Heart right ventricle (tissue), 16 donors: ENCODE measurements around the gene NEUROD6. TPM values are rescaled to one million over a fixed set of nuclear protein-coding genes. Genes with fewer than 3 reads are reported as not detected.

Source experiments
- ATAC-seq, 8 donors: fragments of 200-7000 bp; cut with Tn5 transposase; one replicate each; pipeline ENCODE4 v1.9.1; 2020; ENCODE audit warnings: mild to moderate bottlenecking in 8 of 8, moderate library complexity in 8 of 8, moderate number of reproducible peaks in 1 of 8
- DNase-seq, 2 donors: peaks; one replicate each; pipeline ENCODE4 v3.0.0-alpha.2; 2020
- H3K27ac ChIP-seq, 10 donors: fragments of 200-600 bp; sonication (generic) in 2 of 10; one replicate each; pipeline versions ENCODE4 v1.5.0 to v1.8.0; 2020 to 2022; ENCODE audit warnings: mild to moderate bottlenecking in 3 of 10
- H3K27me3 ChIP-seq, 7 donors: fragments of 200-600 bp; one replicate each; pipeline ENCODE4 v1.8.0; 2021 to 2022; ENCODE audit warnings: mild to moderate bottlenecking in 2 of 7
- H3K36me3 ChIP-seq, 9 donors: fragments of 200-600 bp; sonication (generic) in 1 of 9; one replicate each; pipeline versions ENCODE4 v1.5.0 to v1.8.0; 2020 to 2022; ENCODE audit warnings: mild to moderate bottlenecking in 2 of 9
- H3K4me1 ChIP-seq, 9 donors: fragments of 200-600 bp; sonication (generic) in 1 of 9; one replicate each; pipeline versions ENCODE4 v1.5.0 to v1.8.0; 2020 to 2022; ENCODE audit warnings: mild to moderate bottlenecking in 4 of 9
- H3K4me3 ChIP-seq, 10 donors: fragments of 200-600 bp; sonication (generic) in 2 of 10; one replicate each; pipeline versions ENCODE4 v1.5.0 to v1.8.0; 2020 to 2022; ENCODE audit warnings: mild to moderate bottlenecking in 7 of 10, moderate library complexity in 2 of 10
- H3K9me3 ChIP-seq, 11 donors: fragments of 200-600 bp in 10 of 11; sonication (generic) in 2 of 11; one replicate each; pipeline versions ENCODE4 v1.5.0 to v1.8.0; 2013 to 2022; ENCODE audit warnings: mild to moderate bottlenecking in 2 of 11, control low read depth in 1 of 11, moderate library complexity in 1 of 11
- WGBS, 2 donors: extraction: QIAGEN DNeasy Blood & Tissue Kit; methylation state at CpG; one replicate each; pipeline ENCODE4 v1.1.7; 2013; ENCODE audit warnings: inconsistent platforms in 1 of 2; 5-methylcytosine and 5-hydroxymethylcytosine counted together
- intact Hi-C, 10 donors: fragments of 100-400 bp; cut with DNase I; formaldehyde crosslinking; loops; one replicate each; pipeline versions ENCODE4 v1.11.1 to v1.14.2; 2022
- polyA plus RNA-seq, 2 donors: library from polyadenylated mRNA; stranded (reverse); fragments of 200-250 nt; gene quantifications; one replicate each; pipeline ENCODE4 v1.2.3, GENCODE V29; 2013
- total RNA-seq, 10 donors: library from RNA; stranded (reverse); fragmentation: NEBNext Ultra II Directional in 3 of 10; extraction: Animal tissue kit (Norgen Biotek cat#: 25700) in 3 of 10; gene quantifications; one replicate each; pipeline versions ENCODE4 v1.2.1 to v1.2.4, GENCODE V29; 2021 to 2023
- TF ChIP-seq, protein P1 (sequence below), 9 donors: fragments of 200-600 bp; sonication (generic) in 2 of 9; IDR thresholded peaks; one replicate each; pipeline versions ENCODE4 v1.5.0 to v1.8.0; 2021 to 2022; ENCODE audit warnings: antibody characterized with exemption in 9 of 9, mild to moderate bottlenecking in 5 of 9, moderate library complexity in 1 of 9
- donor health status: Arrhythmogenic right ventricular cardiomyopathy.
- donor health status: ischemic (EF 13 %, LVEDD 7.1; RV severe dilation, severe dysfunction).
- donor health status: healthy with polysubstance abuse.
- donor health status: DM: no; HTN: yes; CAD: no.
- donor health status: DM: no; HTN: no; CAD: no.
- donor health status: ischemic (EF 25% LVEDD 6.9; RV normal size, moderate dysfunction).
- donor health status: ischemic (EF 25% LVEDD 5.7; RV mildly dilated, moderate dysfunction).
- donor health status: healthy.
- donor health status: DM: yes; HTN: yes; CAD: no.
- donor health status: Ischemic cardiomyopathy.
- donor health status: ischemic (EF 35%, LVEDD 5.7; RV mildly dilated, moderate dysfunction).
- donor health status: nonischemic (EF 11% LVEDD 7.7; RV severe dilation, severe dysfunction).
- donor health status: DM: yes; HTN: yes; CAD: no.
- donor health status: PGD.
- donor health status: ischemic (EF 29% LVEDD 5.4; RV normal size, mild dysfunction).
- donor health status: nonischemic (EF 23%, LVEDD 6.1; RV moderate dilation, normal function).

The NEUROD6 gene
- total and polyA plus RNA-seq, 12 donors = not detected

GRCh38 chr7:31363496-31363895 lies 23.0 kb upstream of the NEUROD6 start:
- Histone ChIP-seq H3K9me3 (no peaks in the 10 kb centered on the region), H3K27me3 (peaks cover 0 to 63% (median 30%) of the 10 kb centered on the region in 7 donors), H3K27ac (no peak overlapping the region), H3K36me3 (no peaks in the 10 kb centered on the region), H3K4me1 (no peaks in the 10 kb centered on the region), H3K4me3 (no peak overlapping the region)
- ATAC-seq (no peak), DNase-seq (no peak)
- WGBS, 2 donors = 66 to 78% methylated on average over 3 of the region's 3 CpGs
- intact Hi-C loops = no loop called here
- TF ChIP-seq, protein P1, sequence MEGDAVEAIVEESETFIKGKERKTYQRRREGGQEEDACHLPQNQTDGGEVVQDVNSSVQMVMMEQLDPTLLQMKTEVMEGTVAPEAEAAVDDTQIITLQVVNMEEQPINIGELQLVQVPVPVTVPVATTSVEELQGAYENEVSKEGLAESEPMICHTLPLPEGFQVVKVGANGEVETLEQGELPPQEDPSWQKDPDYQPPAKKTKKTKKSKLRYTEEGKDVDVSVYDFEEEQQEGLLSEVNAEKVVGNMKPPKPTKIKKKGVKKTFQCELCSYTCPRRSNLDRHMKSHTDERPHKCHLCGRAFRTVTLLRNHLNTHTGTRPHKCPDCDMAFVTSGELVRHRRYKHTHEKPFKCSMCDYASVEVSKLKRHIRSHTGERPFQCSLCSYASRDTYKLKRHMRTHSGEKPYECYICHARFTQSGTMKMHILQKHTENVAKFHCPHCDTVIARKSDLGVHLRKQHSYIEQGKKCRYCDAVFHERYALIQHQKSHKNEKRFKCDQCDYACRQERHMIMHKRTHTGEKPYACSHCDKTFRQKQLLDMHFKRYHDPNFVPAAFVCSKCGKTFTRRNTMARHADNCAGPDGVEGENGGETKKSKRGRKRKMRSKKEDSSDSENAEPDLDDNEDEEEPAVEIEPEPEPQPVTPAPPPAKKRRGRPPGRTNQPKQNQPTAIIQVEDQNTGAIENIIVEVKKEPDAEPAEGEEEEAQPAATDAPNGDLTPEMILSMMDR (IDR thresholded peaks at IDR 0.05) = no peak

DNA sequence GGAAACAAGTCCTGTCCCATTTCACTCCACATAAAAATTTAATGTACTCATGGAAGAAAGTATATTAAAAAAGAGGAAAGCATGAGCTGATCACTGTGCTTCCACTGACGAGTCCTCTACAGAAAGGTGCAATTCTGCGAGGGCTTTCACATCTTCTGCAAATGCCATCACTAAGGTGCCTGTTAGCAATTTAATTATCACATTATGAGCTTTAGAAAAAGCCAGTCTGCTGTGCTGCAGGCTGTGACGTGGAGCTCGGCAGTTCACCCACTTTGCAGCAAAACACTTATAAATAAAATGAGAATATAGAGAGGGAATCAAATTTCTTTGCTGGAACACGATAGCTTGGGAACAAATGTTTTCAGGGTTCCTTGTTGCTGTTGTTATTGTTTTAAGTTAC lies 22.5 kb upstream of the NEUROD6 start:
- Histone ChIP-seq H3K27me3 (peaks cover 0 to 65% (median 27%) of the 10 kb centered on the region in 7 donors), H3K4me3 (no peak overlapping the region), H3K4me1 (no peaks in the 10 kb centered on the region), H3K36me3 (no peaks in the 10 kb centered on the region), H3K9me3 (no peaks in the 10 kb centered on the region), H3K27ac (no peak overlapping the region)
- intact Hi-C loops = no loop called here
- no peak for ATAC-seq
- DNase-seq = no peak
- WGBS, 2 donors = 55 to 61% methylated on average over 5 of the region's 5 CpGs
- TF ChIP-seq, protein P1 (IDR thresholded peaks at IDR 0.05) = no peak

DNA sequence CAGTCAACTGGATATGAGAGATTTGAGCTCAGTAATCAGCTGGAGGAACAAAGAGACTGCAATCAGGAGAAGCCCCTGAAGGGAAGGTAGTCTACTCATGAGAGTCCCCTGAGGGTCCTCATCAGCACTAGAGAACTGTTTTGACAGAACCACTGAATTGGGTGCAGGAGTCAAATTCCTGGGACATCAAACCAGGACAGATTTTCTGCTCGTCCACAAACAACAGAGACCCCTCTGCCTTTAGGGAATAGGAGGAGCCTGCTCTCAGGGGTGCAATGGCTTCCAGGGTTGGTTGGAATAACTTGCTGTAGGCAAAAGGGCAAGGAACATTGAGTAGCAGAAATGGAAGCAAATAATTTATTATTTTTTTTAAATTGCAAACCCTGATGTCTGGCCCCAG lies 21.9 kb upstream of the NEUROD6 start:
- TF ChIP-seq, protein P1 (IDR thresholded peaks at IDR 0.05) = no peak
- no peak for DNase-seq
- ATAC-seq = no peak
- no peaks in the 10 kb centered on the region for H3K36me3 ChIP-seq
- H3K4me3 ChIP-seq = no peak overlapping the region
- no peaks in the 10 kb centered on the region for H3K9me3 ChIP-seq
- peaks cover 0 to 60% (median 24%) of the 10 kb centered on the region in 7 donors for H3K27me3 ChIP-seq
- no peaks in the 10 kb centered on the region for H3K4me1 ChIP-seq
- no peak overlapping the region for H3K27ac ChIP-seq
- 30 to 31% methylated on average over 1 of the region's 1 CpG for WGBS, 2 donors
- intact Hi-C loops = no loop called here

DNA sequence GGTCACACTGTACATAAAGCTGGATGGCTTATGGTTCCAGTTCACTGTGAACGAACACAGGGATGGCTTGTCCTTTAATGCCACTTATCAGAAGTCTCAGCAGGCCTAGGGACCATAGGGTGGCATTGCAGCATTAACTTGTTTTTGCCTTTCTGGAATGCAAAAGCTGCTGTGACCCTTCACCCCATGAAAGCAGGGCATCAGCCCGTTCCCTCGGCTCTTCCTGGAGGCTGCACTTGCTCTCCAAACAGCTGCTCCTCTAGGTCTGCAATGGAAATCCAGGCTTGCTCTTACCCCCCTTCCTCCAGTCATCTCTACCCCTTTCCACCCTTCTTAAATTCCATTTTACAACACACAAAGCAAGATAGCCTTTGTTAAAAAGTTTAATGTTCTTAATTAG lies 17.9 kb upstream of the NEUROD6 start:
- no peak for ATAC-seq
- peaks cover 0 to 3% (median 0%) of the 10 kb centered on the region in 11 donors for H3K9me3 ChIP-seq
- WGBS, 2 donors = 40 to 51% methylated on average over 3 of the region's 3 CpGs
- H3K36me3 ChIP-seq = no peaks in the 10 kb centered on the region
- intact Hi-C loops = no loop called here
- H3K4me3 ChIP-seq = no peak overlapping the region
- no peak overlapping the region for H3K27ac ChIP-seq
- DNase-seq = no peak
- TF ChIP-seq, protein P1 (IDR thresholded peaks at IDR 0.05) = no peak
- peaks cover 0 to 48% (median 7%) of the 10 kb centered on the region in 7 donors for H3K27me3 ChIP-seq
- no peaks in the 10 kb centered on the region for H3K4me1 ChIP-seq
